ENCODE measurements around the gene GRM8. TPM values are rescaled to one million over a fixed set of nuclear protein-coding genes. Genes with fewer than 3 reads are reported as not detected.

GRM8 gene
- total RNA-seq, 1 donor from 2014 or later: 0.51 TPM

- TF ChIP-seq CTCF (IDR thresholded peaks at IDR 0.05): no peak
- Mint-ChIP-seq H3K4me3 (ENCODE audit: unreplicated experiment) (no peak overlapping the region), H3K36me3 (ENCODE audit: unreplicated experiment) (no peaks in the 10 kb centered on the region), H3K9me3 (ENCODE audit: unreplicated experiment) (no peaks in the 10 kb centered on the region), H3K27ac (ENCODE audit: unreplicated experiment) (no peak overlapping the region), H3K4me1 (ENCODE audit: unreplicated experiment) (no peaks in the 10 kb centered on the region), H3K27me3 (ENCODE audit: unreplicated experiment) (peaks cover 8% of the 10 kb centered on the region)
- DNase-seq (ENCODE audit: extremely low spot score, unreplicated experiment): no peak
Measured at GRCh38 chr7:126818393-126819196, 434.1 kb downstream of the GRM8 start.

- H3K4me3 Mint-ChIP-seq (ENCODE audit: unreplicated experiment): no peak overlapping the region
- H3K9me3 Mint-ChIP-seq (ENCODE audit: unreplicated experiment): peaks cover 11% of the 10 kb centered on the region
- DNase-seq (ENCODE audit: extremely low spot score, unreplicated experiment): no peak
- H3K4me1 Mint-ChIP-seq (ENCODE audit: unreplicated experiment): no peaks in the 10 kb centered on the region
- no peak for TF ChIP-seq CTCF (IDR thresholded peaks at IDR 0.05)
- no peak overlapping the region for H3K27ac Mint-ChIP-seq (ENCODE audit: unreplicated experiment)
- H3K36me3 Mint-ChIP-seq (ENCODE audit: unreplicated experiment): no peaks in the 10 kb centered on the region
- peaks cover 6% of the 10 kb centered on the region for H3K27me3 Mint-ChIP-seq (ENCODE audit: unreplicated experiment)
Measured at GRCh38 chr7:126809188-126809587, 443.6 kb downstream of the GRM8 start.

- peaks cover 9% of the 10 kb centered on the region for H3K27me3 Mint-ChIP-seq (ENCODE audit: unreplicated experiment)
- TF ChIP-seq CTCF (IDR thresholded peaks at IDR 0.05): no peak
- no peak overlapping the region for H3K4me3 Mint-ChIP-seq (ENCODE audit: unreplicated experiment)
- no peaks in the 10 kb centered on the region for H3K36me3 Mint-ChIP-seq (ENCODE audit: unreplicated experiment)
- H3K27ac Mint-ChIP-seq (ENCODE audit: unreplicated experiment): no peak overlapping the region
- no peaks in the 10 kb centered on the region for H3K4me1 Mint-ChIP-seq (ENCODE audit: unreplicated experiment)
- DNase-seq (ENCODE audit: extremely low spot score, unreplicated experiment): no peak
- peaks cover 11% of the 10 kb centered on the region for H3K9me3 Mint-ChIP-seq (ENCODE audit: unreplicated experiment)
Measured at GRCh38 chr7:126806614-126807013, 446.1 kb downstream of the GRM8 start.

GRCh38 chr7:126805351-126805750 lies 447.4 kb downstream of the GRM8 start:
- DNase-seq (ENCODE audit: extremely low spot score, unreplicated experiment): no peak
- Mint-ChIP-seq H3K36me3 (ENCODE audit: unreplicated experiment) (no peaks in the 10 kb centered on the region), H3K27me3 (ENCODE audit: unreplicated experiment) (peaks cover 10% of the 10 kb centered on the region), H3K27ac (ENCODE audit: unreplicated experiment) (no peak overlapping the region), H3K9me3 (ENCODE audit: unreplicated experiment) (peaks cover under 1% of the 10 kb centered on the region), H3K4me1 (ENCODE audit: unreplicated experiment) (no peaks in the 10 kb centered on the region), H3K4me3 (ENCODE audit: unreplicated experiment) (no peak overlapping the region)
- no peak for TF ChIP-seq CTCF (IDR thresholded peaks at IDR 0.05)

- Mint-ChIP-seq H3K27me3 (ENCODE audit: unreplicated experiment) (peaks cover 13% of the 10 kb centered on the region), H3K4me3 (ENCODE audit: unreplicated experiment) (no peak overlapping the region), H3K36me3 (ENCODE audit: unreplicated experiment) (no peaks in the 10 kb centered on the region), H3K9me3 (ENCODE audit: unreplicated experiment) (no peaks in the 10 kb centered on the region), H3K4me1 (ENCODE audit: unreplicated experiment) (no peaks in the 10 kb centered on the region), H3K27ac (ENCODE audit: unreplicated experiment) (no peak overlapping the region)
- TF ChIP-seq CTCF (IDR thresholded peaks at IDR 0.05): no peak
- no peak for DNase-seq (ENCODE audit: extremely low spot score, unreplicated experiment)
Measured at GRCh38 chr7:126804604-126805003, 448.1 kb downstream of the GRM8 start.
